T-helper 2 cell (primary cell): Measurements from ENCODE around the gene RPS2.
A peak's percentile ranks its signal among the peaks of the same experiment; 100 is the strongest.

Experiments used
- DNase-seq, 5 experiments: peaks; one replicate each; pipeline versions ENCODE4 v3.0.0 to v3.0.0-alpha.2; 2012 to 2022

RPS2 gene

DNA sequence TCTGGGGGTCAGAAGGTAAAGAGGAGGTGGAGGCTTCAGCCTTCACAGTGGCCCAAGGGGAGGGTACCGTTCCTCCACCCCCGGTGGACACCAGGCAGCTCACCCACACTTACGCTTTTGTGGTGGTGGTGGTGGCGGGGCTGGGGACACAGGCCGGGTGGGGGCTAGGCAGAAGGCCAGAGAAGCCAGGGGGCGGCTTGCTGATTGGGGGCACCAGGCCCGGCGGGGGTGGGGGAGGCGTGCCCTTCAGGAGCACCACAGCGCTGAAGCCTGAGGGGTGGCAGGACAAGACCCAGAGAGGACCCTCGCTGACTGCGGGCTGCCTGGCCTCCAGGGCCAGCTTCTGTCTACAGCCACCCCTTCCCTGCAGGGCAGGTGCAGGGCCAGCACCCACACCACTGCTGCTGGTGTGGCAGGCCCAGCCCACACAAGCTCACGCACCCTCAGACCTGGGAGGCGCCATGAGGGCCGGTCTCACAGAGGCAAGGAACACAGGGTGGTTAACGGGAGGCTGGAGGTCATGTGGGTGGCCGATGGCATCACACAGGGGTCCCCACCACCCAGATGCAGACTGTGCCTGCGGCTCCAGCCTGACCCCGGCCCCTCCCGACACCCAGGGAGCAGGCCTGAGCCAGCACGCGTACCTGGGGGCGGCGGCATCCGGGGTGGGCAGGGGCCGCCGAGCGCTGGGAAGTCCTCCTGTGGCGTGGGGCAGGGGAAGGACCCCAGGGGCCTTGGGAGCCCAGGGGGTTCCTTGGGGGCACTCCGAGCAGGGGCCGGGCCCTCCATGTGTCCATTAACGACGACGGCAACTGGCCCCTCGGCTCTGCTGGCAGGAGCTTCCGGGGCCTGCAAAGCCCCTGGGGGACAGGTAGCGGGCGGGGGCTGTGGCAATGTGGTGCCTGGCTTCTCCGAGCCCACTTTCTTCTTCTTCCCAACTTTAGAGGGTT lies 34.5 kb upstream of the RPS2 start:
- DNase-seq = no peak

DNA sequence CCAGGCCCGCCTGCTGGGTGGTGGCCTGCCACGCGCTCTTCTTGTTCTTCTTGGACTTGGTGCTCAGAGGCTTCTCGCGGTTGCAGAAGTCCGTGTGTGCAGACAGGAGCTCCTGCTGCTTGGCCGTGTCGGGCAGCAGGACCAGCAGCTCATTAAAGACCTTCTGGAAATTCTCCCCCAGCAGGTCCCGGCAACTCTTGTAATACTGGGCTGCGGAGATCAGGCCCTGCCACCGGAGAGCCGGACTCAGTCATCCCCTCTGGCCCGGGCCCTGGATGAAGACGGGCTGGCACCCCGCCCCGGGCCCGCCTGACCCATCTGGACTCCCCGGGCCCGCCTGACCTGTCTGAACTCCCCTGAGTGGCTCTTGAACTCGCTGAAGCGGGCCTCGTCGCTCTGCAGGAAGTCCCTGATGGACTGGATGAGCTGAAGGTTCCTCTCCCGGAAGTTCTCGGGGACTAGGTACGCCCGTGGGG lies 33.8 kb upstream of the RPS2 start:
- no peak for DNase-seq

- DNase-seq = no peak
Measured at GRCh38 chr16:1997494-1998359, 33.1 kb upstream of the RPS2 start.

- DNase-seq = peak in 1 of 5 experiments; percentile 48
Measured at GRCh38 chr16:1993731-1994131, 29.1 kb upstream of the RPS2 start.

GRCh38 chr16:1992704-1993317 lies 28.2 kb upstream of the RPS2 start:
- peak in 1 of 5 experiments; percentile 23 for DNase-seq

DNA sequence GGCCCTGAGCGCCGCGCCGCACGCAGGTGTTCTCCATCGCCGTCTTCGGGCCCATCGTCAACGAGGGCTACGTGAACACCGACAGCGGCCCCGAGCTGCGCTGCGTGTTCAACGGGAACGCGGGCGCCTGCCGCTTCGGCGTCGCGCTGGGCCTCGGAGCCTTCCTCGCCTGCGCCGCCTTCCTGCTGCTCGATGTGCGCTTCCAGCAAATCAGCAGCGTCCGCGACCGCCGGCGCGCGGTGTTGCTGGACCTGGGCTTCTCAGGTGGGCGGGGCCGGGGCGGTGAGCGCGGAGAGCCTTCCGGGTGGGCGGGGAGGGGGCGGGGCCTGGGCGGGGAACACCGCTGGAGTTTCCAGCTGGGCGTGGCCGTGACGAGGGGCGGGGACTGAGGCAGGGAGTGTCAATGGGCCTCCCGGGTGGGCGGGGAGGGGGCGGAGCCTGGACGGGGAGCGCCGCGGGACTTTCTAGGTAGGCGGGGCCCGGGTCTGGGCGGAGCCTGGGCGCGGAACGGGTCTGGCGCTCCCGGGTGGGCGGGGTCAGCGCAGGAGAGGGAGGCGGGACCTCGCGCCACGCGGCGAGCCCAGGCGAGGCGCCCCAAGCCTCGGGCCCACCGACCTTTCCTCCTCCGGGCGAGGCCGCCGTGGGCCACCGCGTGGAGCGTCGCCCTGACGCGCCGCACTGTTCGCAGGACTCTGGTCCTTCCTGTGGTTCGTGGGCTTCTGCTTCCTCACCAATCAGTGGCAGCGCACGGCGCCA lies 27.5 kb upstream of the RPS2 start:
- DNase-seq = peak; percentile 90 to 99 (median 97)

GRCh38 chr16:1991588-1991947 lies 26.9 kb upstream of the RPS2 start:
- no peak for DNase-seq

DNA sequence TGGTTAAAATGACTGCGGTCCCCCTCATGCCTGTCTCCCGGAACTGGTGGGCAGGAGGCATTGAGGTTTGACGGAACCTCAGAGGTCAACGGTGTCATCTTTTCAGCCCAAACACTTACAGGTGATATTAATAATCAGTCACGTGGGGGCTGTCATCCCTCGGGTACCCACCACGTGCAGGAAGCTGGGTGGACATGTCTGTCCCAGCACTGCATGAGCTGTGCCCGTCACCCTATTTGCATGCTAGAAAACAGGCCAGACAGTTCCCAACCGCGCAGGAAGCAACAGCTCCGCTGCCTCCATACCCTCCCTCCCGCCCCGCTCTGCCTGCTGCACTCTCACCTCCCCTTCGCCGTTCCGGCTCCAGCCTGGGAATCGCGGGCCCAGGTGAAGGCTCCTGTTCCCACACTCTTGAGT lies 26.5 kb upstream of the RPS2 start:
- peak in 3 of 5 experiments; percentile 25 to 71 (median 61) for DNase-seq

DNA sequence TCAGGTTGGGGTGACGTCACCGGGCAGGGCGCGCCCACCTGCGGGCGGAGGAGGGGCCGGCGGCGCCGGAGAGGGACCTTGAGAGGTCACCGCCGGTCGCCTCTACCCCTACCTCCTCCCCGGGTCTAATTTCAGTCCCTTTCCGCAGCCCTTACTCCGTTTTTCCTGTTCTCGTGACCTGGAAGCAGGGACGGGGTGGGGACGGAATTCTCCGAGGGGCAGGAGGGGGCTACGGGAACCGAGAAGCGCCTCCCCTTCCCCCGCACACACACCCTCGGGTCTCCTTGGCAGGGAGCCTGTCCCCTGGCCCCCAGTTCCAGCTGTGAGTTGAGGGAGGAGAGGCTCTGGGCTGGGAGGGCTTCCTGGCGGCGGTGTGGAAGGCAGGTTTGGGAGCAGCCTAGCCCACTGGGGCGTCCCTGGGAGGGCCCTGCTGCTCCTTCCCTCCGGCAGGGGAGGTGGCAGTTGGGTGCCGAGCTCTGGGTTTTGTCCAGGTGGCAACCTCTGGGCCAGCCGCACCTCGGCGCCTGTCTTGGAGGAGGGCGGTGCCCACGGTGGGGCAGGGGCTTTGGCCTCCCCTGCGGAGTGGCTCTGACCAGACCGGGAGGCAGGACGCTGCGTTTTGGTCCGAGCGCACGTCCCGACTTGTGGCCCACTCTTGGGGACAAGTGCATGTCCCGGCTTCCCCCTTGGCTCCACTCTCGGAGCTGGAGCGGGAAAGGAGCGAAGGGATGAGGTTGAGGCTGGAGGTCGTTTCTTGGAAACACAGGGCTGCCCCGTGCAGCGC lies 25.9 kb upstream of the RPS2 start:
- peak in 2 of 5 experiments; percentile 28 to 46 for DNase-seq

DNA sequence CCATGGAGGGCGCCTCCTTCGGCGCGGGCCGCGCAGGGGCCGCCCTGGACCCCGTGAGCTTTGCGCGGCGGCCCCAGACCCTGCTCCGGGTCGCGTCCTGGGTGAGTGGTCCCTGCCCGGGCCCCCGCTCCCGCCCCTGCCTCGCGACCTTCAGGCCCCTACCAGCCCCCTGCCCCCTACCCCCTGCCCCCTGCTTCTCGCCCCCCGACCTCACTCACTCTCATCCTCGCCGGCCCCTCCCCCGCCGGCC lies 25.4 kb upstream of the RPS2 start:
- DNase-seq = no peak

DNA sequence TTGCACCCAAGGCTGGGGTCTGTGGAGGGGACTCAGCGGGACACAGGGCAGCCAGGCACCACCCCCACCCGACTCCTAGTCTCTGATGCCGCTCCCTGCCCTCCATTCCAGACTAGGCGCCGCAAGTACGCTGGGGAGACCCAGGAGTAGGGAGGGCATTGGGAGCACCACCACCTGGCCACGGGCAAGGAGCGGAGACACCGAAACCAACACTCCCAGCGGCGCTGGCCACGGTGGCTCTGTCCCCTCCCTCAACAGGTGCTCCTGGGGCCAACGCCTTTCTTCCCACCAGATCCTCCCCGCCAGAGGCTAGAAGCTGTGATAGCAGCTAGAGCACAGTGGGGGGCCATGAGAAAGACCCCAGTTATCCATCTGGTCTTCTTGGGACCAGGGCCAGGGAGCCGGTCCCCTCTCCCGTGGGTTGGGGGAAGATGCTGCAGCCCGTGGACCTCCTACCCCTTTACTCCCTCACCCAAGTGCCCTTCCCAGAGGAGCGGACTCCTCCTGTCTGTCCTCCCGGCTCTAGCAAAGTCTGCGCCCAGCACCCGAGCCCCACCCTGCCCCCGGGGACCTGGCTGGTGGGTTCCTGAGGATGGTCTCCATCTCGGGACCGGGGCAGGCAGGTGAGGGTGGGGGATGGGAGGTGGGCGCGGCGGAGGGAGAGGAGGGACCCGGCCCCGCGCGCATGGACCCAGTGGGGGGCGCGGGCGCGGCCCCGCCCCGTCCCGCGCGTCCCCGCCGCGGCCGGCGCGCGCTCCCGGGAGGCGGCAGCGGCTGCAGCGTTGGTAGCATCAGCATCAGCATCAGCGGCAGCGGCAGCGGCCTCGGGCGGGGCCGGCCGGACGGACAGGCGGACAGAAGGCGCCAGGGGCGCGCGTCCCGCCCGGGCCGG lies 24.8 kb upstream of the RPS2 start, which contains the start of gene SYNGR3:
Gene SYNGR3, plus strand, starts transcription at position 762 of the 892 bp plus-strand sequence. CDS start 133 bp downstream, outside the sequence.
- peak in 2 of 5 experiments; percentile 6 to 35 for DNase-seq

- DNase-seq = no peak
Measured at GRCh38 chr16:1987198-1987597, 22.6 kb upstream of the RPS2 start.

DNA sequence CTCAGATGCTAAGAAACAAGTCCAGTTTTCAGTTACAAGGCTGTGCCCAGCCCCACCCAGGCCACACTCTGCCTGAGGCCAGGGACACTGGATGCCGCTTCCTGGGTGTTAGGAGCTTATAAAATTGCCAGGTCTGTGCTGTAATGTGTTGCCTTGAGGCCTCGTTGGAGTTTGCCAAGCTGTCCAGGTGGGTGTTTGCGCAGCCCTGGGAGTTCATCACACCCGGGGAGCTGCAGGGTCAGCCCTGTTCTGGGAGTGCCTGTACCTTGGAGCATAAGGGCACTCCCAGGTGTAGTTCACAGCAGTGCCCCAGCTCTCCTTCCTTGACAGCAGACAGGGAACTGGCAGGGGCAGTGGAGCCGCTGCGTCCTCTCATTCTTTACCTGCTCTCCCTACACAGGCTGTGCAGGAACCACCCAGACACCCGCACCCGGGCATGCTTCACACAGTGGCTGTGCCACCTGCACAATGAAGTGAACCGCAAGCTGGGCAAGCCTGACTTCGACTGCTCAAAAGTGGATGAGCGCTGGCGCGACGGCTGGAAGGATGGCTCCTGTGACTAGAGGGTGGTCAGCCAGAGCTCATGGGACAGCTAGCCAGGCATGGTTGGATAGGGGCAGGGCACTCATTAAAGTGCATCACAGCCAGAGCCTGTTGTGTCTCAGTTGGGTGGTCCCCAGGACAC lies 21.0 kb upstream of the RPS2 start:
- DNase-seq = no peak

DNA sequence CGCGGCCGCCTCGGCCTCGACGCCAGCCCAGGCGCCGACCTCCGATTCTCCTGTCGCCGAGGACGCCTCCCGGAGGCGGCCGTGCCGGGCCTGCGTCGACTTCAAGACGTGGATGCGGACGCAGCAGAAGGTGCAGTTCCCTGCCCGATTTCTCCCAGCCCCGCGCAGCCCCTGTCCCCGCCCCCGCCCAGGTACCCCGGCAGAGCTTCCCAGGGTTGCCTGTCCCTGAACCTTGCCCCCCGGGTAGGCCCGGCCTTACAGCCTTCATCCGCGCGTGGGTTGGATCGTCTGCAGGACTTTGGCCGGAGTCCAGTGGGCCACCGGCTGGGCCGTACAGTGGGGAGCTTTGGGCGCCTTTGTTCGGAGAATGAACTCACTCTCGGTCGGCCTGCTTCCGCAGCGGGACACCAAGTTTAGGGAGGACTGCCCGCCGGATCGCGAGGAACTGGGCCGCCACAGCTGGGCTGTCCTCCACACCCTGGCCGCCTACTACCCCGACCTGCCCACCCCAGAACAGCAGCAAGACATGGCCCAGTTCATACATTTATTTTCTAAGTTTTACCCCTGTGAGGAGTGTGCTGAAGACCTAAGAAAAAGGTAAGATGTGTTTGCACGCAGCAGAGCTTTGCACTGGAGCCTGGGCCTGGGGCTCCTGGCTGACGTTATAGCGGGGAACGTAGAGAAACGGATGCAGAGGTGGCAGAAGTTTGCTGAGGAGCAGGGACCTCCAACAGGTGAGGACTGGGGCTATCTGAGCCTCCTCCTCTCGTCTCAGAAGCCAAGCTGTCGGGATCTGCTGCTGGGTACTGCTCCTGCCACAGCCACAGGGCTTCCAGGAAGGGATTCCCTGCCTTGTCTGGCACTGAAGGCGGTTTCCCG lies 20.0 kb upstream of the RPS2 start:
- no peak for DNase-seq

GRCh38 chr16:1983544-1984346 lies 19.1 kb upstream of the RPS2 start, which contains the start of gene GFER:
Gene GFER, plus strand, starts transcription at chr16:1984193. Its CDS starts 26 bp downstream, at chr16:1984219.
- peak; percentile 33 to 81 (median 53) for DNase-seq

DNA sequence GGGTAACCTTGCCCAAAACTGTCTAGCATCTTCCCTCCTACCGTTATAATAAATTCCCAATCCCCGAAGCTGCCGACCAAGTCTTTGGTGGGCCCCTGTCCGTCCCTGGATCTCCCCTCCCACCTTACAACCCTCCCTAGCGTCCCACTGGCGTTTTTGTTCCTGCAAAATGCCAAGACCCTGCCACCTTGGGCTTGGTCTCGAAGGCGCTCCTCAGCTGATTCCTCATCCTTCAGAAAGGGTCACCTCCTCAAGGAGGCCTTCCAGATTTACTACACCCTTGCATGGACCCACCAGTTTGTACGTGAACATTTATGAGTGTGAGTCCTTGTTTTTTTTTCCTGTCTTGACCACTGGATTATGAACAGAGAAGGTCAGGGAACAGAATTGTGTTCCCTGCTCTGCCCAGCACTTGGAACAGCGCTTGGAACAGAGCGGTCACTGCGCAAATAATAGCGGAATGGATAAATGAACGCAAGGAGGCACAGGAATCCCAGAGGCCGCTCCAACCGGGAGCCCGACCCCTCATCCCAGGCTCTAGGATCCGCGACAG lies 18.4 kb upstream of the RPS2 start:
- no peak for DNase-seq

DNA sequence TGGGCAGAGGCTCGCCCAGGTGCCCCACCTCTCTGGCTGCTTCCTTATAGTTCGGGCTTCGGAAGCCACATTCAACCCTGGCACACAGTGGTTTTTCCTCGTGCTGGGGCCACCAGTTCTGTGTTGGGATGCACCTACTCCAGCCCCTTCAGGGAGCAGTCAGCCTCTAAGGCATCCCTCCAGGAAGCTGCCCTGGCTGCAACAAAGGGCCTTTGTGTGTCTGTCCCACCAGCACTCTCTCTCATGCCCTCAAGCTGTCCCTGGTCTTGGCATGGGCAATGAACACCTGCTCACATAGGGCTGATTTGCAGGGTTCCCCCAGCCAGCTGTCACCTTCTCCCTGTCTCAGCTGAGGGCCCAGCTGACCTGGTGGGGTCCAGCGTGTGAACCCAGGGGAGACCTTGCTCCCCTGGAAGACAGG lies 17.4 kb upstream of the RPS2 start:
- DNase-seq = no peak
